Measurements from ENCODE around the gene PTGER3. TPM values are rescaled to one million over a fixed set of nuclear protein-coding genes. Genes with fewer than 3 reads are reported as not detected.

The PTGER3 gene
- total RNA-seq, 1 donor from 2014 or later, result 2.8 TPM

DNA sequence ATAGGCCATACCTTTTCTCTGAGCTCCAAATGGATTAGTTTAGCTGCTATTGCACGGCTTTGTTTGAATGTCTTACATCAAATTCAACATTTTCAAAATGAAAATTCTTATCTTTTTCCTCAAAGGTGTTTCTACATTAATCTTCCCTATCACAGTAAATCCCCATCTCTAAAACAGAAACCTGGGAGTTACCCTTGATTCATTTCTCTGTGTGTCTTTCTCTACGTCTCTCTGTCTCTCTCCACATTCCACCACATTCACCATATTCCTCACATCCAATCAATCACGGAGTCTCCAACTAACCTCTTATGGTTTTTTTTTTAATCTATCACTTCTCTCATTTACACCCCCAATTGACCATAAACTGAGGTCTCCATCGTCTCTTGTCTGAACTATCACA, 24.1 kb downstream of the PTGER3 start:
- Mint-ChIP-seq H3K4me3 (no peak overlapping the region), H3K27ac (no peak overlapping the region), H3K4me1 (ENCODE audit: unreplicated experiment) (no peaks in the 10 kb centered on the region), H3K9me3 (no peaks in the 10 kb centered on the region), H3K27me3 (peaks cover 14% of the 10 kb centered on the region), H3K36me3 (no peaks in the 10 kb centered on the region)
- TF ChIP-seq, protein P1, sequence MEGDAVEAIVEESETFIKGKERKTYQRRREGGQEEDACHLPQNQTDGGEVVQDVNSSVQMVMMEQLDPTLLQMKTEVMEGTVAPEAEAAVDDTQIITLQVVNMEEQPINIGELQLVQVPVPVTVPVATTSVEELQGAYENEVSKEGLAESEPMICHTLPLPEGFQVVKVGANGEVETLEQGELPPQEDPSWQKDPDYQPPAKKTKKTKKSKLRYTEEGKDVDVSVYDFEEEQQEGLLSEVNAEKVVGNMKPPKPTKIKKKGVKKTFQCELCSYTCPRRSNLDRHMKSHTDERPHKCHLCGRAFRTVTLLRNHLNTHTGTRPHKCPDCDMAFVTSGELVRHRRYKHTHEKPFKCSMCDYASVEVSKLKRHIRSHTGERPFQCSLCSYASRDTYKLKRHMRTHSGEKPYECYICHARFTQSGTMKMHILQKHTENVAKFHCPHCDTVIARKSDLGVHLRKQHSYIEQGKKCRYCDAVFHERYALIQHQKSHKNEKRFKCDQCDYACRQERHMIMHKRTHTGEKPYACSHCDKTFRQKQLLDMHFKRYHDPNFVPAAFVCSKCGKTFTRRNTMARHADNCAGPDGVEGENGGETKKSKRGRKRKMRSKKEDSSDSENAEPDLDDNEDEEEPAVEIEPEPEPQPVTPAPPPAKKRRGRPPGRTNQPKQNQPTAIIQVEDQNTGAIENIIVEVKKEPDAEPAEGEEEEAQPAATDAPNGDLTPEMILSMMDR (conservative IDR thresholded peaks at IDR 0.05), result no peak
- no peak for DNase-seq (ENCODE audit: extremely low spot score, unreplicated experiment)

DNA sequence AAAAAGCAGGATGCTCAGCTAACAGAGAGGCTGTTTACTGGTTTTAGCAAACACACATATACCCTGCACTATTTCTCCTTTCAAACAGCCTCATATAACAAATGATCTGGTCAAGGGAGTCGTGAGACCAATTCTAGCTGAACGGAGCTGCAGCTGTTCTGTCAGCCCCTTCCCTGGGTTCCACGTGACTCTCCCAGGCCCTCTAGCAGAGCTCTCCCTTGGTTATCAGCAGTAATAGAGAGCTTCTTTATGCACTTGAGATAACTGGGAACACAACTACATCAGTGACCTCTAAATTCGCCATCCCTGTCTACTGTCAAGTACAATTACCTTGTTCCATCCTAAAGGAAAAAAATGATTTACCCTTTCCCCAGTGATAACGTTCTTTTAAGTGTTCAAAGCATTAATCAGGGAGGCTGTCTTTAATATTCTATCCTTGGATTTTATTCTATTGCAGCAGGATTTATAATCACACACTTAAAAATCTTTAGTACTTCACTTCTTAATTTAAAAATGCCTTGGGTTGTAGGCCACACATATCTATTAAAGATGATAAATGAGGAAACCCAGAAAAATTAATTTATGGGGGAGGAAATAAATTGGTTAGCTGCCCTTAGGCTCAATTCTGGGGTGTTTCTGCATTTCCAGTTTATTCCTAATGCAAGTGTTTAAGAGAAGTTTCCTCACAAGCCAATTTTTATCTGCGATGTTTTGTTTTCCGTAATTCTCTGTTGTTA, 28.2 kb downstream of the PTGER3 start:
- DNase-seq (ENCODE audit: extremely low spot score, unreplicated experiment), result no peak
- Mint-ChIP-seq H3K36me3 (no peaks in the 10 kb centered on the region), H3K9me3 (no peaks in the 10 kb centered on the region), H3K4me1 (ENCODE audit: unreplicated experiment) (no peaks in the 10 kb centered on the region), H3K4me3 (no peak overlapping the region), H3K27me3 (peaks cover 12% of the 10 kb centered on the region), H3K27ac (no peak overlapping the region)
- TF ChIP-seq, protein P1 (conservative IDR thresholded peaks at IDR 0.05), result no peak

DNA sequence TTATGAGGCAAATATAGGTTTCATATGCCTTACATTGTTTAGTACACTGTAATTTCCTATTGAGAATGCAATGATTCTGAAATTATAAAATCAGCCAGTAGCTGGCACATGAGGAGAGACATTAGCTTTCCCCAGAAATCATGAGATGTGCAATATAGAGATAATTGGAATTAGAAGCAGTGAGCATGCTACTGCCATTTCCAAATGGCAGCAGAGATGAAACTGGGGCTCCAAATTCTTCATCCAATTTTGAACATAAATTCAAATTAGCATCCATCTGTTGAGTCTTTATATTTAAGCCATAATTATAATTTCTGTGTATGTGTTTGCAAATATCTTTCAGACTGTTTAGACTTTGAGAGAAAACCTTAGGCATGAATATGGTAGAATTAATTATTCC, 28.8 kb downstream of the PTGER3 start:
- Mint-ChIP-seq H3K27me3 (peaks cover 12% of the 10 kb centered on the region), H3K4me1 (ENCODE audit: unreplicated experiment) (no peaks in the 10 kb centered on the region), H3K27ac (no peak overlapping the region), H3K36me3 (no peaks in the 10 kb centered on the region), H3K4me3 (no peak overlapping the region), H3K9me3 (no peaks in the 10 kb centered on the region)
- DNase-seq (ENCODE audit: extremely low spot score, unreplicated experiment), result no peak
- TF ChIP-seq, protein P1 (conservative IDR thresholded peaks at IDR 0.05), result no peak

DNA sequence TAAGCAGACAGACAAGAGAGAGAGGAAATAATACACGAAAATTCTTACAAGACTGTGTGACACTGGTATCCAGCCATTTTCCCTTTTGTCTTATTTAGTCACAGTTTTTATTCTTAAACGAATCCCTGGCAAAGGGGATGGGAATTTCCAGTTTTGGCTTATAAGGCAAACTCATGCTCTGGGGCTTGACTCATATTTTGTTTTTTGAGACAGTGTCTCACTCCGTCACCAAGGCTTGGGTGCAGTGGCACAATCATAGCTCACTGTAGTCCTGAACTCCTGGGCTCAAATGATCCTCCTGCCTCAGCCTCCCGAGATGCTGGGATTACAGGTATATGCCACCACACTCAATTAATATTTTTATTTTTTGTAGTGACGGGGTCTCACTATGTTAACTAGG, 31.9 kb downstream of the PTGER3 start:
- Mint-ChIP-seq H3K4me1 (ENCODE audit: unreplicated experiment) (no peaks in the 10 kb centered on the region), H3K36me3 (no peaks in the 10 kb centered on the region), H3K27ac (no peak overlapping the region), H3K27me3 (peaks cover 6% of the 10 kb centered on the region), H3K9me3 (no peaks in the 10 kb centered on the region), H3K4me3 (no peak overlapping the region)
- TF ChIP-seq, protein P1 (conservative IDR thresholded peaks at IDR 0.05), result no peak
- DNase-seq (ENCODE audit: extremely low spot score, unreplicated experiment), result no peak

DNA sequence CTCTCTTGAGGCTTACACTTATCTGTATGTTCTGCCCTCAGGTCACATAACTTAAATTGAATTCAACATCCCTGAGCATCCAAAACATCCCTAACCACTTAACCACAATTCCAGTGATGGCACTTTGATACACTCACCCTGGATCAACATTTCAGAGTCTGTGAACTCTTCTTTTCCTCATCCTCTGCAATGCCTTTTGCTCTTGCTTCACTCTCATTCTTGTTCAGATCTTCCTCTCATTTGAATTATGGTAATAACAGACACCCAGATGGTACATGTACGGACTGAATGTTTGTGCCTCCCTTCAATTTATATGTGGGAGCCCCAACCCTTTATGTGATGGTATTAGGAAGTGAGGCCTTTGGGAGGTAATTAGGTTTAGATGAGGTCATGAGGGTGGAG, 33.4 kb downstream of the PTGER3 start:
- TF ChIP-seq, protein P1 (conservative IDR thresholded peaks at IDR 0.05), result no peak
- H3K27ac Mint-ChIP-seq, result no peak overlapping the region
- no peak for DNase-seq (ENCODE audit: extremely low spot score, unreplicated experiment)
- no peaks in the 10 kb centered on the region for H3K4me1 Mint-ChIP-seq (ENCODE audit: unreplicated experiment)
- no peak overlapping the region for H3K4me3 Mint-ChIP-seq
- no peaks in the 10 kb centered on the region for H3K9me3 Mint-ChIP-seq
- peaks cover 3% of the 10 kb centered on the region for H3K27me3 Mint-ChIP-seq
- H3K36me3 Mint-ChIP-seq, result no peaks in the 10 kb centered on the region

All from type B pancreatic cell (in vitro differentiated cells).